Uterus (tissue), 2 donors: Measurements from ENCODE around the gene METTL24.

Experiments used
- CTCF ChIP-seq, 4 experiments: fragments of 200-600 bp in 2 of 4; fragments of 450-650 bp in 2 of 4; sonication (generic) in 2 of 4; IDR thresholded peaks; one replicate each; pipeline ENCODE4 v1.5.1; 2016 to 2019; ENCODE audit warnings: antibody characterized with exemption in 4 of 4, mild to moderate bottlenecking in 2 of 4, moderate library complexity in 1 of 4
- POLR2A ChIP-seq, 2 donors: fragments of 450-650 bp; IDR thresholded peaks; one replicate each; pipeline ENCODE4 v1.6.1; 2016; ENCODE audit warnings: antibody characterized with exemption in 2 of 2, mild to moderate bottlenecking in 1 of 2, moderate library complexity in 1 of 2

GRCh38 chr6:110250838-110251237 is 107.3 kb downstream of the METTL24 start:
- TF ChIP-seq CTCF (IDR thresholded peaks at IDR 0.05): no peak
- TF ChIP-seq POLR2A (IDR thresholded peaks at IDR 0.05): no peak
